NCI-H1417 treated with DMSO at 0.1 percent for 48 hours (cell line): Measurements from ENCODE around the gene CCDC13.
"Not testable (repeated sequence)": the region's sequence is repeated elsewhere in the genome, so short reads cannot be mapped to it uniquely, and the experiment has no call there.

Source experiments
- DNase-seq: peaks from one replicate; lab custom pipeline; 2025; lab: John Stamatoyannopoulos, UW

CCDC13 gene

GRCh38 chr3:42772670-42773408, at the start of gene CCDC13:
TSS of gene CCDC13 (minus strand) at chr3:42773253. CDS start at chr3:42758345, 14,908 bp downstream.
- DNase-seq = peak; percentile 15

DNA sequence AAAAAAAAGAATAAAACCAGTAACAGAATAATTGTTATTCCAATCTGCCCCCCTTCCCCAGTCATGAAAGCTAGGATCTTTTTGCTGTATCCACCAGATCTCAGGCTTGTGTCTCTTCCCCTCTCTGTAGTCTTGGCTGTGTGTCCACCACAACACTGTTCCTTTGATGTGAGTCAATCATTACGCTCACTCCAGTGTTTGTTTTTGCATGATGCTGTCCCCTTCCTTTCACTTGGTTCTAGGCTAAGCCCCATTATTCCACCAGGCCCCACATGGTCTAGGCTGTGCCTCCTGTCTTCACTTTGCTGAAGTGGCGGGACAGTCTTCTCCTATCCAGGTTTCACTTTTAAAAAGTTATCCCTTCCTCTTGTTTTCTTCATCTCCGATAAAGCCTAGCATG, 49.8 kb upstream of the CCDC13 start:
- no peak for DNase-seq

DNA sequence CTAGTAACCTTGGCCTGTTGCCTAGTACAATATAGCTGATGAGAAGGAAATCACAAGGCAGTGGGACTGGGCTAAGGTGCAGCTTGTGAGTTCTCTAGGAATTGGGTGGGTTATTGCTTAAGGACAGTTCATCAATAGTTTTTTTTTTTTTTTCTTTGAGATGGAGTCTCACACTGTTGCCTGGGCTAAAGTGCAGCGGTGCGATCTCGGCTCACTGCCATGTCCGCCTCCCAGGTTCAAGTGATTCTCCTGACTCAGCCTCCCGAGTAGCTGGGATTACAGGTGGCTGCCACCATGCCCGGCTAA, 47.6 kb upstream of the CCDC13 start:
- DNase-seq = no peak

GRCh38 chr3:42819351-42819965, 46.4 kb upstream of the CCDC13 start:
- DNase-seq = no peak

- DNase-seq = no peak
These were observed 42.8 kb upstream of the CCDC13 start for GRCh38 chr3:42815826-42816225.

DNA sequence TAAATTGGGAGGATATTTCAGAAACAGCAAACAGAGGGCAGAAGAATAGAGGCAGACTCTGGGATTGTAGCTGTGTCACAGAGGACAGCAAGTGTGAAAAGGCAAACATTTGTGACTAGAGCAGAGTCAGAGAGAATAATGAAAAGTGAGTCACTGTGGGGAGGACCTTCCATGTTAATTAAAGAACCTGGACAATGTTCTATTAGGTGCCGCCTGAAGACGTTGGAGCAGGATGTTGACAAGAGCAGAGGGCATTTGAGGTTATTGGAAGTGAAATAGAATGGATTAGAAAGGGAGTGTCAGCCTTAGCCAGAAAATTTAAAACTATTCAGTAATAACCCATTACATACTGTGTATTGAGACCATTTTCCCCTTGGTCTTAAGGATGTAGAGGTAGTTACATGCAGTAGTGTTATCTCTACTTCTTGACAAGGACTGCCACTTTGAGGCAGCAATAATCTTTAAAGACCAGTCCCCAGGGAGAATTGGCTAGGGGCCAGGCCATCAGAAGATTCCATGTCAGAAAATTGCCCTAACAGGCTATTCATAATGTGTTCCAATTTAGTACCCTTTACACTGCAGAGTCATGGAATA, 42.0 kb upstream of the CCDC13 start:
- no peak for DNase-seq

- DNase-seq = no peak
These were observed 41.2 kb upstream of the CCDC13 start for GRCh38 chr3:42814246-42814645.

DNA sequence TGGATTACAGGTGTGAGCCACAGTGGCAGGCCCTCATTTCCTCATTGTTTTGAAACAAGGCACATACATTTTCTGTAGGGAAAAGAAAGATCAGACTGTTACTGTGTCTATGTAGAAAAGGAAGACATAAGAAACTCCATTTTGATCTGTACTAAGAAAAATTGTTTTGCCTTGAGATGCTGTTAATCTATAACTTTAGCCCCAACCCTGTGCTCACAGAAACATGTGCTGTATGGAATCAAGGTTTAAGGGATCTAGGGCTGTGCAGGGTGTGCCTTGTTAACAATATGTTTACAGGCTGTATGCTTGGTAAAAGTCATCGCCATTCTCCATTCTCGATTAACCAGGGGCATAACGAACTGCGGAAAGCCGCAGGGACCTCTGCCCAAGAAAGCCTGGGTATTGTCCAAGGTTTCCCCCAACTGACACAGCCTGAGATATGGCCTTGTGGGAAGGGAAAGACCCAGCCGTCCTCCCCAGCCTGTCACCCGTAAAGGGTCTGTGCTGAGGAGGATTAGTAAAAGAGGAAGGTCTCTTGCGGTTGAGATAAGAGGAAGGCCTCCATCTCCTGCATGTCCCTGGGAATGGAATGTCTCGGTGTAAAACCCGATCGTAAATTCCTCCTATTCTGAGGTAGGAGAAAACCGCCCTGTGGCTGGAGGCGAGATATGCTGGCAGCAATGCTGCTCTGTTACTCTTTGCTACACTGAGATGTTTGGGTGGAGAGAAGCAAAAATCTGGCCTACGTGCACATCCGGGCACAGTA, 38.2 kb upstream of the CCDC13 start:
- not testable (repeated sequence) for DNase-seq

- DNase-seq = not testable (repeated sequence)
These were observed 37.7 kb upstream of the CCDC13 start for GRCh38 chr3:42810706-42811105.

DNA sequence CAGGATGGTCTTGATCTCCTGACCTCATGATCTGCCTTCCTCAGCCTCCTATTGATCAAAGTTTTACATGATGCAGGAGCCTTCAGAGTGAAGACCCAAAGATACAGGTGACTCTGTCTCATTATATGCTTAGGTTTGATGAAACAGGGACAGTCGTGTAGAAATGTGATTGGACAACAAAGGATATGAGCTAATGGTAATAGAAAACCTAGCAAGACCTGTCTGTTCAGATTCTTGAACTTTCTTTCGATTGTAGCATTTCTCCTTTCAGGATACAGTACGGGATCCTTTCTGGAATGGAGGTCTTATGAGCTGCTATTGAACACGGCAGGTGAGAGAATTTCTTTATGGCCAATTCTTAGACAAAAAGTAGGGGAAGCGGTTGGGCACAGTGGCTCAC, 36.1 kb upstream of the CCDC13 start, which contains the start of gene ACKR2:
Gene ACKR2, plus strand, starts transcription at position 244 of the 400 bp plus-strand sequence. CDS start 55,058 bp downstream, outside the sequence.
- no peak for DNase-seq

DNA sequence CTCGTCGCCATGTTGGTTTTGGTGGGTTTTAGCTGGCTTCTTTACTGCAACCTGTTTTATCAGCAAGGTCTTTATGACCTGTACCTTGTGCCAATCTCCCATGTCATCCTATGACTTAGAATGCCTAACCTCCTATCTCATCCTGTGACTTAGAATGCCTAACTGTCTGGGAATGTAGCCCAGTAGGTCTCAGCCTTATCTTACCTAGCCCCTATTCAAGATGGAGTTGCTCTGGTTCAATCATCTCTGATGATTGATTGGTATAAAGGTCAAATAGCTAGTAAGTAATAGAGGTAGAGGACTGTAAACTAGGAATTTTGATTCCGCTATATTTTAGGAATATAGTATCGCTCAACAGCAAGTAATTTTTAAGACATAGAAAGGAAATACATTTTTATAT, 34.9 kb upstream of the CCDC13 start:
- DNase-seq = no peak

DNA sequence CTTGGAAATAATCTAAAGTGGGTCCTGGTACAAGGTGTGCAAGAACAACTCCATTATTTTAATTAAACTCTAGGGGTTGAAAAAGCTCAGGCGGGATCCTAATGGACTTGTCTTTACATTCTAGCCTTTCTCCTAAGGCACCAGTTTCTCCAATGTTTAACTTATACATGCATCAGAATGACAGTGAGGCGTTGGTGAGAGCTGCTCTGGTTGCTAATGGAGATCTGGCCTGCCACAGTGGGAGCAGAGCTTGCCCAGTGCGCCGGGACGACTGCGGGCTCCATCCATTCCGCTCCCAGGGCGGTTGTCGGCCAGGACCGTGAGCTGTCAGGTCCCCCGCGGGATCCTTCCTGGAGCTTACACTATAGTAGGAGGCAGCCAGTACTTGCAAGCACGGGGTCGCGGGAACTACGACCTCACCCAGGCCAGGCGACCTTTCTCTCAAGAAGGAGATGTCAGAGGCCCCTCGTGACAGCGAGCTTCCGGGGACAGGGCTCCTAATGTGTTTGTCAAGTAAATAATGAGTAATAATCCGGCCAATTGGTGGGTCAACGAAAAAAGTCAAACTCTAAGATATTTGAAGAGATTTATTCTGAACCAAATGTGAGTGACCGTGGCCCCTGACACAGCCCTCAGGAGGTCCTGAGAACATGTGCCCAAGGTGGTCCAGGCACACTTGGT, 32.2 kb upstream of the CCDC13 start:
- no peak for DNase-seq

DNA sequence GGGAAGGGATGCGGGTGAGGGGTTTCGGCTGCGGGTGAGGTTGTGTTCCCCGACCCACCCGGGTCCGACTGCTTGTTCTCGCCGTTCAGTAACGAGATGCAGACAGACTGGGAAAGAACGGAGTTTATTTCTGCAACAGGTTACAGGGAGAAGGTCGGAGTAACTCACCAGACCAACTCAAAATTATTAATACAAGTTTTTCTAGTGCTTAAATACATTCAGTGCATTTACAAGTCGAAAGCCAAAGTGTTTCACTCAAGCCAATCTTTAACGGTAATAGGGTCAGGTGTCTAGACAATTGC, 31.7 kb upstream of the CCDC13 start:
- no peak for DNase-seq

DNA sequence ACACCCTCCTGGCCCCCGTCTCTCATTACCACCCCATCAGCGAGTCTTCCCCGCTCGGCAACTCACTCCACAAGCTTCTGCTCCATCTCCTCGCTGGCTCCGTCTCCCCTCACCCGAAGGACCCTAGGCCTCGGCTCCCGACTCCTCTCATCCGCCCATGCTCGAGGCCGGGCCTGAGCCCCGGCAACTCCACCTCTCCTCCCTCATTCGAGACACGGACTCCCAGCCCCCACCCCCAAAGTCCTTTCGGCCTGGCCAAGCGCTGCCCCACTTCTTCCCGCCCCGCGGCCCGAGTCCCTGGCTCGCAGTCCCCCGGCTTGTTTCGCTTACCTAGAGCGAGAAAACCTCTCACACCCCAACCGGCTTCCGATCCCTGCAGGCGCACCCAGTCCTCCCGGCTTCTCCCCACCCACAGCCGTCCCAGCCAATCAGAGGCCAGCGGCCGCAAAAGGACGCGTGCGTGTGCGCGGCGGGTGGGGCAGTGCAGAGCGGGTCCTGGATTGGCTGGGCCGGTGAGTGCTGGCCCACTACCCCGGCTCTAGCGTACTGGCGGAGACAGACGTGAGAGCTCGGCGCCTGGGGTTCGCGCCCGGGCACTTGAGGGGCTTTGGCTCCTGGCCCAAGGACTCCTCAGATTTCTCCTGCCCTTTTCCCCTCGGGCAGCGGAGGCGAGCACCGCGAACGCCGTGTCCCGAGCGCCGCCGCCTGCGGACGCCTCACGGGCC, 31.2 kb upstream of the CCDC13 start, which contains the start of gene HIGD1A:
Gene HIGD1A, minus strand, starts transcription at position 385 of the 725 bp plus-strand sequence. CDS start 10,237 bp downstream, outside the sequence.
- DNase-seq = peak; percentile 72

DNA sequence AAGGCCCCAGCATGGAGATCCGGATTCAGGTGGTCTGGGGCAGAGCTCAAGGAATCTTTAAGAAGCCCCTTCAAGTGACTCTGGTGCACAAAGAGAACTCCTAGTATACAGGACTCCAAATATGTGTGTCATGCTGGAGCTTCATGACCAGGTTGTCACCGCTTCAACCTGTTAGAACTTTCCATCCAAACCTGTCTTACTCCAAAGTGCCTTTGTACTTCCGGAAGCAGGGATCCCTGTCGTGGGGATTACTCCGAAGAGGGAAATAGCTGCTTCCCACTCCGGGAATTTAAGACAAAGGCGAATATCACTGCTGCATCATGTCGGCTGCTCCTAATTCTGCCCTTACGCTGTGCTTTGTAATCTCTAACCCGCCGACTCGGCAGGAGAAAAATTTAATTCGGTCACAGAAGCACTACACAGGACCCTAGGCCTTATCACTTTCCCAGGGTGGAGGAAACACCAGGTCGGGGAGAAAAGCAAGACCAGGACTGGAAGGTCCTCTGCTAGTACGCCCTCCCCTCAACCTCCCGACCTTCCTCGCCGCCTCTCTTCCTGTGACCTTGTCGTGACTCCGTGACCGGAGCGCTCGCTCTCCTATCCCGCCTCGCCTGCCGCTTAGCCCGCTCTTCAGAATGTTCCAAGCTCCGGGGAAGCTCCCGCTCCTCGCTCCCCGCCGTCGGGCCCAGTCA, 30.5 kb upstream of the CCDC13 start:
- DNase-seq = no peak

- DNase-seq = no peak
These were observed 29.9 kb upstream of the CCDC13 start for GRCh38 chr3:42802876-42803413.

DNA sequence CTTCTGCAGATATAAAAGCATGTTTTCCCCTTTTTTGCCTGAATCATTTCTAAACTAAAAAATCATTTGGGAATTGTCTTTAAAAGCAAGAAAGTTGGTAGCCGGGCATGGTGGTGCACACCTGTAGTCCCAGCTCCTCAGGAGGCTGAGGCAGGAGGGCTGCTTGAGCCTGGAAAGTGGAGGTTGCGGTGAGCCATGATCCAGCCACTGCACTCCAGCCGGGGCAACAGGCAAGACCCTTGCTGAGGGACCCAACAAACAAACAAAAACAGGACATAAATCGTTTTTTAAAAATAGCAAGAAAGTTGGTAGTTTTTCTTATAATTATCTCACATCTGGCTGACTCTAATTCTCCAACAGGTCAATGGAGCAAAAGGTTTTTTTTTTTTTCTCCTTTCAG, 28.7 kb upstream of the CCDC13 start:
- DNase-seq = no peak

GRCh38 chr3:42801048-42801620, 28.1 kb upstream of the CCDC13 start:
- DNase-seq = no peak

- DNase-seq = no peak
These were observed 27.2 kb upstream of the CCDC13 start for GRCh38 chr3:42800251-42800650.

GRCh38 chr3:42799376-42799775, 26.3 kb upstream of the CCDC13 start:
- DNase-seq = no peak
